HG03575 (cell line): ENCODE results near the gene MAGEB5.
"Not testable (repeated sequence)": the region's sequence is repeated elsewhere in the genome, so short reads cannot be mapped to it uniquely, and the experiment has no call there.

ENCODE experiments used
- ATAC-seq: cut with Tn5 transposase; IDR thresholded peaks from one replicate; pipeline ENCODE4 v1.9.1; 2021; ENCODE audit not compliant: unreplicated experiment, insufficient number of reproducible peaks, low FRiP score; ENCODE audit errors: extremely low read depth

The MAGEB5 gene, protein sequence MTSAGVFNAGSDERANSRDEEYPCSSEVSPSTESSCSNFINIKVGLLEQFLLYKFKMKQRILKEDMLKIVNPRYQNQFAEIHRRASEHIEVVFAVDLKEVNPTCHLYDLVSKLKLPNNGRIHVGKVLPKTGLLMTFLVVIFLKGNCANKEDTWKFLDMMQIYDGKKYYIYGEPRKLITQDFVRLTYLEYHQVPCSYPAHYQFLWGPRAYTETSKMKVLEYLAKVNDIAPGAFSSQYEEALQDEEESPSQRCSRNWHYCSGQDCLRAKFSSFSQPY

DNA sequence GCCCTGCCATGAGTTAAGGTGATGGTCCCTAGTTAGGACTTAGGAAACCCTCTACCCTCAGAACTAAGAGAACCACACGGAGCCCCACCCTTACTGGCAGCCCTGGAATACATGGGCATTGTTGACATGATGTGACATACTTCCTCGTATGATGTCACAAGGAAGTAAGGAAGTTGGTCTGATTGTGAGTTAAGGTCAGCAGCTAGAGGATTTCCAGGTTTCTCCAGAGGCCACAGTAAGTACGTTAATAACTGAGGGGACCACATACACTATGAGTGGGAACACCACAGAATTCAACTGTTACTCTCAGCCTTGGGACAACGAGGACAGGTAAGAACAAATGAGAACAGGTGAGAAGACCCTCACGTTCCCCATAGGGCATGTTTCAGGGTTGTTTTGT is at the start of gene MAGEB5:
Gene MAGEB5, plus strand, starts transcription at position 301 of the 400 bp plus-strand sequence. CDS start 1,133 bp downstream, outside the sequence.
- ATAC-seq, result no peak

DNA sequence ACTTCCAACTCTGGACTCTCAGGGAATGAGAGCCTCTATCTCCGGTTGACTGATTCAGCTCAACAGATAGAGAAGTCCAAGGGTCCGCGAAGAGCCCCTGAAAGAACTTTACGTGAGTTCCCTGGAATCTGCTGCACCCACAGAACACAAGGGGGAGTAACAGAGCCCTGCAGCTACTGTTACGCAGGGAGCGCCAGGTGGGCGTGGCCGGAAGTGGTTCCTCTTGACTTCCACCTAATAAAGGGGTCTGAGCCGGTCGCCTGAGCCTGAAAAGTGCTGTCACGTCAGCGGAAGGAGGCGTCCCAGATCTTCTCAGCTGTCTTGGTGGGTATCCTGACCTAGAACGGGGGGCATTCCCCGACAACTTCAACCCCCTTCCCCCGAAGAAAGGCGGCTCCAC is 23.8 kb upstream of the MAGEB5 start, which contains the start of gene MAGEB6:
Gene MAGEB6, plus strand, starts transcription at position 237 of the 400 bp plus-strand sequence. CDS start 1,407 bp downstream, outside the sequence.
- no peak for ATAC-seq

- no peak for ATAC-seq
Measured at GRCh38 chrX:26203561-26203960, 12.4 kb upstream of the MAGEB5 start.

- ATAC-seq, result not testable (repeated sequence)
Measured at GRCh38 chrX:26204717-26205116, 11.3 kb upstream of the MAGEB5 start.

DNA sequence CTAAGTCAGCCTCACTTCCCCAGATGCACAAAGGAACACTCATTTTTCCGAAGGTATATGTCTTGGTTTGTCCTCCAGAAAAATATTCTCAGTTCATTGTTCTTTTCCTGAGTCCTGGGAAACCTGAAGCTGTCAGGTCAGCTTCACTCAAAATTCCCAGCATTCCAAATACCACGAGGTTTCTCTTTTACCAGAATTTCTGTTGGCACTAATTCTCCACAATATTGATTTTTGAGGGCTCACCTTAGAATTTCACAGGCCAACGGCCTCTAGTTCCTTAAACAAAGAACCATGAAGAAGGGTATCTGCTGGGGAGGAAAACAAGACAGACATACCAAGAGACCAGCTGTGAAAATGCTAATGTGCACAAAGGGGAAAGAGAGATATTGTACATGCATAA is 8.0 kb upstream of the MAGEB5 start:
- ATAC-seq, result no peak

DNA sequence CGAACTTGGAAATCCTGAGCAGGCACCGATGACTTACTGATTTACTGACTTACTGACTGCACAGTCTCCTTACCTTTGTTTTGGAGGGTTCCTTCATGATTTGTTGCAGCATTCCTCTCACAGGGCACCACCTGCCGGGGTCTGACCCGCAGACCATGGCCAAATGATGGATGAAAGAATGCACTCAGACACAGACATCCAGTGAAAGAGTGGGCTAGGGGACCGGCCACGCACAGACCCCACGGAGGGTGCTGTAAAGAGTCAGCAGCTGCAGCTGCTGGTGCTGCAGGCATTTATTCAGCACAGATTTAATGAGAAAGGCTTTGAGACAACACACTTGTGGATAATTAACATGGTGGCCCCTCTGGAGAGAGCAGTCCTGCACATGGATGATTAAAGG is 3.4 kb downstream of the MAGEB5 start:
- ATAC-seq, result no peak

- no peak for ATAC-seq
Measured at GRCh38 chrX:26234177-26234576, 18.2 kb downstream of the MAGEB5 start.

- ATAC-seq, result no peak
Measured at GRCh38 chrX:26253526-26253925, 37.6 kb downstream of the MAGEB5 start.

DNA sequence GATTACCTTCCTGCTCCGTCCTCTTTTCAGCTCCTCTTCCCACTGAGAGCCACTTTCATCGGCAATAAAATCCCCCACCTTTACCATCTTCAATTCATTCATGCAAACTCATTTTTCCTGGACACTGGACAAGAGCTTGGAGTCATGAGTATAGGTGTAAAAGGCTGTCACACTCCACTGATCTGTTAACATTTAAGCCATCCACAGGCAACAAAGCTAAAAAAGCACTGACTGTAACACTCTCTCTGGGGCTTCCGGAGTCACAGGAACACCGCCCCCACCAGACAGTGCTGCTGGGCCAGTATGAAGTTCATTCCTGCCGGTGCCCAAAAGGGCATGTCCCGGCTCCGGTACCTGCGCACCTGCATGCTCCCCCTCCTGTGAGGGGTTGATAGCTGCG is 38.5 kb downstream of the MAGEB5 start:
- no peak for ATAC-seq

GRCh38 chrX:26262121-26262523 is 46.2 kb downstream of the MAGEB5 start:
- ATAC-seq, result no peak
